Effector memory CD4-positive, alpha-beta T cell (primary cell): ENCODE data around the gene MET.

Source experiments
- DNase-seq, 3 donors: peaks; one replicate each; pipeline ENCODE4 v3.0.0-alpha.2; 2020
- H3K27ac ChIP-seq: 2 replicates; pipeline ENCODE4 v1.7.0; 2013; ENCODE audit warnings: mild to moderate bottlenecking, low read length, moderate library complexity; ENCODE audit not compliant: insufficient read depth, poor library complexity, severe bottlenecking
- H3K27me3 ChIP-seq: replicated peaks from 2 replicates; pipeline ENCODE4 v1.7.0; 2013; ENCODE audit warnings: mild to moderate bottlenecking, low read length; ENCODE audit not compliant: insufficient read depth, control insufficient read depth, poor library complexity, severe bottlenecking
- H3K36me3 ChIP-seq: 2 replicates; pipeline ENCODE4 v1.7.0; 2013; ENCODE audit warnings: mild to moderate bottlenecking, low read length, moderate library complexity; ENCODE audit not compliant: control insufficient read depth, insufficient read depth
- H3K4me1 ChIP-seq: 2 replicates; pipeline ENCODE4 v1.7.0; 2013; ENCODE audit warnings: low read length, mild to moderate bottlenecking; ENCODE audit not compliant: control insufficient read depth, insufficient read depth, poor library complexity, severe bottlenecking
- H3K4me3 ChIP-seq: 2 replicates; pipeline ENCODE4 v1.7.0; 2013; ENCODE audit warnings: low read length, low read depth, mild to moderate bottlenecking; ENCODE audit not compliant: insufficient read depth, poor library complexity, severe bottlenecking
- H3K9me3 ChIP-seq: 2 replicates; pipeline ENCODE4 v1.7.0; 2013; ENCODE audit warnings: mild to moderate bottlenecking, low read length, moderate library complexity; ENCODE audit not compliant: control insufficient read depth

The MET gene

GRCh38 chr7:116675812-116676355 lies 3.9 kb downstream of the MET start:
- Histone ChIP-seq H3K4me3 (no peak overlapping the region), H3K27me3 (peaks cover 7% of the 10 kb centered on the region), H3K27ac (no peak overlapping the region), H3K9me3 (no peaks in the 10 kb centered on the region), H3K4me1 (no peaks in the 10 kb centered on the region), H3K36me3 (no peaks in the 10 kb centered on the region)
- no peak for DNase-seq

- no peaks in the 10 kb centered on the region for H3K4me1 ChIP-seq
- H3K9me3 ChIP-seq: no peaks in the 10 kb centered on the region
- H3K36me3 ChIP-seq: no peaks in the 10 kb centered on the region
- H3K27me3 ChIP-seq: no peaks in the 10 kb centered on the region
- H3K27ac ChIP-seq: no peak overlapping the region
- H3K4me3 ChIP-seq: no peak overlapping the region
- DNase-seq: no peak
Observed at GRCh38 chr7:116678780-116679179, 6.8 kb downstream of the MET start.

GRCh38 chr7:116679500-116679899 lies 7.5 kb downstream of the MET start:
- no peaks in the 10 kb centered on the region for H3K27me3 ChIP-seq
- H3K27ac ChIP-seq: no peak overlapping the region
- no peak for DNase-seq
- H3K4me1 ChIP-seq: no peaks in the 10 kb centered on the region
- no peaks in the 10 kb centered on the region for H3K36me3 ChIP-seq
- no peaks in the 10 kb centered on the region for H3K9me3 ChIP-seq
- H3K4me3 ChIP-seq: no peak overlapping the region

GRCh38 chr7:116683786-116684185 lies 11.8 kb downstream of the MET start:
- no peak for DNase-seq
- H3K27ac ChIP-seq: no peak overlapping the region
- no peaks in the 10 kb centered on the region for H3K27me3 ChIP-seq
- no peaks in the 10 kb centered on the region for H3K36me3 ChIP-seq
- H3K4me3 ChIP-seq: no peak overlapping the region
- no peaks in the 10 kb centered on the region for H3K9me3 ChIP-seq
- no peaks in the 10 kb centered on the region for H3K4me1 ChIP-seq

GRCh38 chr7:116686033-116686432 lies 14.0 kb downstream of the MET start:
- Histone ChIP-seq H3K4me3 (no peak overlapping the region), H3K4me1 (no peaks in the 10 kb centered on the region), H3K36me3 (no peaks in the 10 kb centered on the region), H3K27me3 (no peaks in the 10 kb centered on the region), H3K9me3 (no peaks in the 10 kb centered on the region), H3K27ac (no peak overlapping the region)
- no peak for DNase-seq

GRCh38 chr7:116686812-116687419 lies 14.9 kb downstream of the MET start:
- Histone ChIP-seq H3K4me3 (no peak overlapping the region), H3K27ac (no peak overlapping the region)

GRCh38 chr7:116687801-116688201 lies 15.8 kb downstream of the MET start:
- H3K27me3 ChIP-seq: no peaks in the 10 kb centered on the region
- no peaks in the 10 kb centered on the region for H3K36me3 ChIP-seq
- H3K4me1 ChIP-seq: no peaks in the 10 kb centered on the region
- no peaks in the 10 kb centered on the region for H3K9me3 ChIP-seq
- DNase-seq: no peak
- no peak overlapping the region for H3K27ac ChIP-seq
- H3K4me3 ChIP-seq: no peak overlapping the region

More at GRCh38 chr7:116686812-116687419, 14.9 kb downstream of the MET start:
- no peaks in the 10 kb centered on the region for H3K36me3 ChIP-seq
- no peaks in the 10 kb centered on the region for H3K9me3 ChIP-seq
- no peaks in the 10 kb centered on the region for H3K27me3 ChIP-seq
- no peaks in the 10 kb centered on the region for H3K4me1 ChIP-seq
- no peak for DNase-seq

- Histone ChIP-seq H3K27me3 (no peaks in the 10 kb centered on the region), H3K27ac (no peak overlapping the region)
Observed at GRCh38 chr7:116689790-116690259, 17.8 kb downstream of the MET start.

GRCh38 chr7:116691664-116692063 lies 19.7 kb downstream of the MET start:
- H3K27ac ChIP-seq: no peak overlapping the region
- no peaks in the 10 kb centered on the region for H3K27me3 ChIP-seq
- no peaks in the 10 kb centered on the region for H3K9me3 ChIP-seq
- H3K36me3 ChIP-seq: no peaks in the 10 kb centered on the region
- no peak overlapping the region for H3K4me3 ChIP-seq
- DNase-seq: no peak
- no peaks in the 10 kb centered on the region for H3K4me1 ChIP-seq

More at GRCh38 chr7:116689790-116690259, 17.8 kb downstream of the MET start:
- Histone ChIP-seq H3K9me3 (no peaks in the 10 kb centered on the region), H3K4me3 (no peak overlapping the region), H3K4me1 (no peaks in the 10 kb centered on the region), H3K36me3 (no peaks in the 10 kb centered on the region)
- no peak for DNase-seq

- H3K9me3 ChIP-seq: no peaks in the 10 kb centered on the region
- H3K27ac ChIP-seq: no peak overlapping the region
- no peak overlapping the region for H3K4me3 ChIP-seq
- no peaks in the 10 kb centered on the region for H3K4me1 ChIP-seq
- no peaks in the 10 kb centered on the region for H3K27me3 ChIP-seq
- H3K36me3 ChIP-seq: no peaks in the 10 kb centered on the region
- no peak for DNase-seq
Observed at GRCh38 chr7:116692401-116693308, 20.7 kb downstream of the MET start.
